ENCODE measurements around the gene HYAL3. TPM values are rescaled to one million over a fixed set of nuclear protein-coding genes. Genes with fewer than 3 reads are reported as not detected.

HYAL3 gene
- total and polyA plus RNA-seq, 2 donors (not counting 1 experiment from before 2014, with no cell fraction given), result 3.2 to 7.4 TPM

DNA sequence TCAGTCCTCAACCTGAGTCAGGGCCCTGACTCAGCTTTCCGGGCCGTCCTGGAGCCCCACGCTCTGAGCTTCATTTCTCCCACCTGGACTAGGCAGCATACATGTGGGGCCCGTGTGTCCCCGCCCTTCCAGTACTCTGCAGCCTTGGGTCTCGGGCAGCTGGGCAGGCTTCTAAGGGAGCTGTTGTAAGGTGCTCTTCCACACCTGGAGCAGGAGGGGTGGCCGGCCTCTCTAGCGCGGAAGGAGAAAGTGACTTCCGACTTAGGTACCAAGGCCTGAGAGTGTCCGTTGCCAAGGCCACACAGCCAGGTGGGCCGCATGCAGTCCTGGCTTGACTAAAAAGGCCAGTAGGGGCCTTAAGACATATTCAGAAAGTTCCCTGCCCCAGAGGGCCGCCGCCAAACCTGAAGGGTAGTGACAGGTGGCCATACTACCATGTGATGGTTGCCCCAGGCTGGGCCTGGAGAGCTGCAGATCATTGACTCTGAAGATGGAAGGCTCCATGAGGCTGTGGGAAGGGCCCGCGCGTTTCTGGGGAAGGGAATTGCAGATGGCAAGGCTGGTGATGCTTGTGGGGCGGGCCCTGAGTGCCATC is 39.7 kb downstream of the HYAL3 start:
- H4K20me1 ChIP-seq (ENCODE audit: control insufficient read depth, extremely low read depth, insufficient read depth, low read length), result no peaks in the 10 kb centered on the region
- H3K9ac ChIP-seq (ENCODE audit: insufficient read depth, low read length), result no peak overlapping the region
- DNase-seq (ENCODE audit: low read depth in 2 of 2), result no peak
- H3K36me3 ChIP-seq (ENCODE audit: control insufficient read depth, insufficient read depth, low read length), result peaks cover 28% of the 10 kb centered on the region
- H3K27ac ChIP-seq (ENCODE audit: insufficient read depth, low read length), result peak overlapping the region; percentile 58
- no peaks in the 10 kb centered on the region for H3K27me3 ChIP-seq (ENCODE audit: control insufficient read depth, insufficient read depth, low read length)
- H2AFZ ChIP-seq (ENCODE audit: low read length), result no peak overlapping the region
- no peak for TF ChIP-seq EZH2 (IDR thresholded peaks at IDR 0.05; ENCODE audit: low read length, missing control alignments)
- H3K79me2 ChIP-seq (ENCODE audit: control insufficient read depth, insufficient read depth, low read length), result peaks cover 2% of the 10 kb centered on the region
- peak overlapping the region; percentile 23 for H3K4me2 ChIP-seq (ENCODE audit: extremely low read depth, insufficient read depth, low read length)
- no peak overlapping the region for H3K4me3 ChIP-seq (replicated peaks in 1 of 4; ENCODE audit: control extremely low read depth in 1 of 4, insufficient read depth in 1 of 4, low read depth in 3 of 4, low read length in 4 of 4)
- H3K4me1 ChIP-seq (ENCODE audit: control insufficient read depth, extremely low read depth, insufficient read depth, low read length), result peaks cover 24% of the 10 kb centered on the region
- no peaks in the 10 kb centered on the region for H3K9me3 ChIP-seq (ENCODE audit: control insufficient read depth, insufficient read depth, low read depth, low read length)

DNA sequence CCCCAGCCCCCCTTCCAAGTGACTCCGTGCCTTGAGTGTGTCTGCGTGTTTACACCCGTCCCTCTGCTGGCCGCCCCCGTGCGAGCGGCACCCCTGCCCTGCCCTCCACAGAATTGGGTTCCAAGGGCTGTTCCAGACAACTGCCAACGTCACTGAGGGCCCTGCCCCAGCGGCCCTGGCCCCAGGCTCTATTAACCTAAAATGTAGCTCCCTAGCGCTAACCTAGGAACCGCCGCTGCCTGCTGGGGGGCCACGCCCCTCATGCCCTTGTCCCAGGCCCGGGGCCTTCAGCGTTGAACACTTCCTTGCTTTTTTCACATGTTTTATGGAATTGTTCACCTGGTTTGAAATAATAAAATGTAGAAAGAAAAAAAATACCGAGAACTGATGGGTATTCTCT is 40.2 kb downstream of the HYAL3 start:
- no peak overlapping the region for H3K27ac ChIP-seq (ENCODE audit: insufficient read depth, low read length)
- peaks cover 2% of the 10 kb centered on the region for H3K79me2 ChIP-seq (ENCODE audit: control insufficient read depth, insufficient read depth, low read length)
- no peak for DNase-seq (ENCODE audit: low read depth in 2 of 2)

DNA sequence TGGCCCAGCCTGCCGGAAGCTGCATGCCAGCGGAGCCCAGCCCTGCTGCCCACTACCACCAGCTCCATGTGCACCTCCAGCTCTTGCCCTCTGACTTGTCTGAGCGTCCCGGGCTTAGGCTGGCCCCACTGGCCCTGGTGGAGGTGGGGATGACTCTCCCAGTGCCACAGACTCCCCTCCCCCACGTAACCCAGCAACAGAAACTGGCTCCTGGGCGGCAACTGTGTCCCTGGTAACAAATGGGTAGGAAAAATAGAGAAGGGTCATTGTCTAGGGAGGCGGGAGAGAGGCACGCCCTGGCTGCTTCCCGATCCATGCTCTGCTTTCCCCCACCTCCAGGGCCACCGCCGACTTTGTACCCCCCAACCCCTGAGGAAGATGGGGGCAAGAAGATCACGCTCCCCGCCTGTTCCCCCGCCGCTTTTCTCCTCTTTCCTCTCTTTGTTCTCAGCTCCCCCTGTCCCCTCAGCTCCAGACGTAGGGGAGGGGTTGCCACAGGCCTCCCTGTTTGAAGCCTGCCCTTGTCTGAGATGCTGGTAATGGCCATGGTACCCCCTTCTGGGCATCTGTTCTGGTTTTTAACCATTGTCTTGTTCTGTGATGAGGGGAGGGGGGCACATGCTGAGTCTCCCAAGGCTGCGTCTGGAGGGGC is 41.0 kb downstream of the HYAL3 start:
- Histone ChIP-seq H3K4me1 (ENCODE audit: control insufficient read depth, extremely low read depth, insufficient read depth, low read length) (peaks cover 16% of the 10 kb centered on the region), H3K4me3 (replicated peaks in 1 of 4; ENCODE audit: control extremely low read depth in 1 of 4, insufficient read depth in 1 of 4, low read depth in 3 of 4, low read length in 4 of 4) (no peak overlapping the region), H2AFZ (ENCODE audit: low read length) (no peak overlapping the region), H3K36me3 (ENCODE audit: control insufficient read depth, insufficient read depth, low read length) (peaks cover 30% of the 10 kb centered on the region), H3K4me2 (ENCODE audit: extremely low read depth, insufficient read depth, low read length) (no peak overlapping the region), H4K20me1 (ENCODE audit: control insufficient read depth, extremely low read depth, insufficient read depth, low read length) (no peaks in the 10 kb centered on the region), H3K79me2 (ENCODE audit: control insufficient read depth, insufficient read depth, low read length) (peaks cover 7% of the 10 kb centered on the region), H3K9me3 (ENCODE audit: control insufficient read depth, insufficient read depth, low read depth, low read length) (no peaks in the 10 kb centered on the region), H3K27ac (ENCODE audit: insufficient read depth, low read length) (no peak overlapping the region), H3K9ac (ENCODE audit: insufficient read depth, low read length) (no peak overlapping the region), H3K27me3 (ENCODE audit: control insufficient read depth, insufficient read depth, low read length) (no peaks in the 10 kb centered on the region)
- TF ChIP-seq EZH2 (IDR thresholded peaks at IDR 0.05; ENCODE audit: low read length, missing control alignments), result no peak
- TF ChIP-seq, protein P1, sequence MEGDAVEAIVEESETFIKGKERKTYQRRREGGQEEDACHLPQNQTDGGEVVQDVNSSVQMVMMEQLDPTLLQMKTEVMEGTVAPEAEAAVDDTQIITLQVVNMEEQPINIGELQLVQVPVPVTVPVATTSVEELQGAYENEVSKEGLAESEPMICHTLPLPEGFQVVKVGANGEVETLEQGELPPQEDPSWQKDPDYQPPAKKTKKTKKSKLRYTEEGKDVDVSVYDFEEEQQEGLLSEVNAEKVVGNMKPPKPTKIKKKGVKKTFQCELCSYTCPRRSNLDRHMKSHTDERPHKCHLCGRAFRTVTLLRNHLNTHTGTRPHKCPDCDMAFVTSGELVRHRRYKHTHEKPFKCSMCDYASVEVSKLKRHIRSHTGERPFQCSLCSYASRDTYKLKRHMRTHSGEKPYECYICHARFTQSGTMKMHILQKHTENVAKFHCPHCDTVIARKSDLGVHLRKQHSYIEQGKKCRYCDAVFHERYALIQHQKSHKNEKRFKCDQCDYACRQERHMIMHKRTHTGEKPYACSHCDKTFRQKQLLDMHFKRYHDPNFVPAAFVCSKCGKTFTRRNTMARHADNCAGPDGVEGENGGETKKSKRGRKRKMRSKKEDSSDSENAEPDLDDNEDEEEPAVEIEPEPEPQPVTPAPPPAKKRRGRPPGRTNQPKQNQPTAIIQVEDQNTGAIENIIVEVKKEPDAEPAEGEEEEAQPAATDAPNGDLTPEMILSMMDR (conservative IDR thresholded peaks at IDR 0.05 in 1 of 2, IDR thresholded peaks at IDR 0.05 in 1 of 2; ENCODE audit: low read depth in 1 of 2, low read length in 2 of 2), result no peak
- no peak for DNase-seq (ENCODE audit: low read depth in 2 of 2)

More for the DNA sequence above, 40.2 kb downstream of the HYAL3 start:
- Histone ChIP-seq H3K27me3 (ENCODE audit: control insufficient read depth, insufficient read depth, low read length) (no peaks in the 10 kb centered on the region), H3K36me3 (ENCODE audit: control insufficient read depth, insufficient read depth, low read length) (peaks cover 29% of the 10 kb centered on the region), H3K4me1 (ENCODE audit: control insufficient read depth, extremely low read depth, insufficient read depth, low read length) (peaks cover 19% of the 10 kb centered on the region), H3K4me3 (replicated peaks in 1 of 4; ENCODE audit: control extremely low read depth in 1 of 4, insufficient read depth in 1 of 4, low read depth in 3 of 4, low read length in 4 of 4) (no peak overlapping the region), H3K9ac (ENCODE audit: insufficient read depth, low read length) (no peak overlapping the region), H4K20me1 (ENCODE audit: control insufficient read depth, extremely low read depth, insufficient read depth, low read length) (no peaks in the 10 kb centered on the region), H2AFZ (ENCODE audit: low read length) (no peak overlapping the region), H3K4me2 (ENCODE audit: extremely low read depth, insufficient read depth, low read length) (no peak overlapping the region), H3K9me3 (ENCODE audit: control insufficient read depth, insufficient read depth, low read depth, low read length) (no peaks in the 10 kb centered on the region)
- no peak for TF ChIP-seq EZH2 (IDR thresholded peaks at IDR 0.05; ENCODE audit: low read length, missing control alignments)
- TF ChIP-seq, protein P1 (conservative IDR thresholded peaks at IDR 0.05 in 1 of 2, IDR thresholded peaks at IDR 0.05 in 1 of 2; ENCODE audit: low read depth in 1 of 2, low read length in 2 of 2), result no peak

Measured in fibroblast of lung (primary cell).